Measurements from ENCODE around the gene KCTD15. TPM values are rescaled to one million over a fixed set of nuclear protein-coding genes. Genes with fewer than 3 reads are reported as not detected.

Gene KCTD15
- total RNA-seq, 2 experiments from 2014 or later: 21.3 to 29.2 TPM

DNA sequence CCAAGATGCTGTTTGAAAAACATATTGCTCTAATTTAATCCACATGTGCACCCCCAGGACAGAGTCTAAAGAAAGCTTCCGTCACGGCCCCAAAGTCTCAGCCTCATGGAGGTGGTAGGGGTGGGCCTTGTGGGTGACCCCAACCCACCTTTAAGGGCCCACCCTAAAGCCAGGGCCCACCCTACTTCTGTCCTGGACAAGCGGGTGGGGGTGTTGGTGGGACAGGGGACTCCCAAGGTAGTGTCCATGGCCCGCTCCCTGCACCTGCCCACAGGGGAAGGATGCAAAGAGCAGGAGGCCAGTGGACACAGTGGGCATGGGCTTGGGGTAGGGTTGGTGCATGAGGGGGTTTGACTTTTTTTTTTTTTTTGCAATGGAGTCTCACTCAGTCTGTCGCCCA is 66.8 kb downstream of the KCTD15 start:
- Histone ChIP-seq H3K9me2 (ENCODE audit: insufficient read depth, low read length) (no peaks in the 10 kb centered on the region), H3K4me3 (ENCODE audit: low read depth, low read length, poor library complexity, severe bottlenecking) (no peak overlapping the region), H4K20me1 (ENCODE audit: insufficient read depth, low read length) (no peaks in the 10 kb centered on the region), H2AFZ (ENCODE audit: low read length) (no peak overlapping the region), H3K27ac (ENCODE audit: low read depth, low read length, poor library complexity, severe bottlenecking) (no peak overlapping the region), H3K79me2 (ENCODE audit: insufficient read depth, low read depth, low read length) (no peaks in the 10 kb centered on the region), H3K4me1 (ENCODE audit: insufficient read depth, low read length, poor library complexity, severe bottlenecking) (no peaks in the 10 kb centered on the region), H3K36me3 (ENCODE audit: insufficient read depth, low read length) (no peaks in the 10 kb centered on the region), H3K4me2 (ENCODE audit: low read length) (no peak overlapping the region), H3K9me3 (ENCODE audit: low read length) (no peaks in the 10 kb centered on the region)
- CTCF ChIA-PET (ENCODE audit: unreplicated experiment): no interaction called here
- TF ChIP-seq, protein P1, sequence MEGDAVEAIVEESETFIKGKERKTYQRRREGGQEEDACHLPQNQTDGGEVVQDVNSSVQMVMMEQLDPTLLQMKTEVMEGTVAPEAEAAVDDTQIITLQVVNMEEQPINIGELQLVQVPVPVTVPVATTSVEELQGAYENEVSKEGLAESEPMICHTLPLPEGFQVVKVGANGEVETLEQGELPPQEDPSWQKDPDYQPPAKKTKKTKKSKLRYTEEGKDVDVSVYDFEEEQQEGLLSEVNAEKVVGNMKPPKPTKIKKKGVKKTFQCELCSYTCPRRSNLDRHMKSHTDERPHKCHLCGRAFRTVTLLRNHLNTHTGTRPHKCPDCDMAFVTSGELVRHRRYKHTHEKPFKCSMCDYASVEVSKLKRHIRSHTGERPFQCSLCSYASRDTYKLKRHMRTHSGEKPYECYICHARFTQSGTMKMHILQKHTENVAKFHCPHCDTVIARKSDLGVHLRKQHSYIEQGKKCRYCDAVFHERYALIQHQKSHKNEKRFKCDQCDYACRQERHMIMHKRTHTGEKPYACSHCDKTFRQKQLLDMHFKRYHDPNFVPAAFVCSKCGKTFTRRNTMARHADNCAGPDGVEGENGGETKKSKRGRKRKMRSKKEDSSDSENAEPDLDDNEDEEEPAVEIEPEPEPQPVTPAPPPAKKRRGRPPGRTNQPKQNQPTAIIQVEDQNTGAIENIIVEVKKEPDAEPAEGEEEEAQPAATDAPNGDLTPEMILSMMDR (conservative IDR thresholded peaks at IDR 0.05; ENCODE audit: low read length): no peak
- no peak for TF ChIP-seq EZH2phosphoT487 (IDR thresholded peaks at IDR 0.05; ENCODE audit: borderline replicate concordance, low read depth, low read length)
- no peak for DNase-seq (ENCODE audit: low spot score)
- no TSS peak for BruUV-seq (replicated peaks)
- intact Hi-C loops (cut with micrococcal nuclease; ENCODE audit: unreplicated experiment): no loop called here
- POLR2A ChIA-PET: interaction anchor here (1.0 kb wide), 1 partner anchor 9 kb away, joined by 3 read pairs; no protein-coding TSS in a partner anchor

DNA sequence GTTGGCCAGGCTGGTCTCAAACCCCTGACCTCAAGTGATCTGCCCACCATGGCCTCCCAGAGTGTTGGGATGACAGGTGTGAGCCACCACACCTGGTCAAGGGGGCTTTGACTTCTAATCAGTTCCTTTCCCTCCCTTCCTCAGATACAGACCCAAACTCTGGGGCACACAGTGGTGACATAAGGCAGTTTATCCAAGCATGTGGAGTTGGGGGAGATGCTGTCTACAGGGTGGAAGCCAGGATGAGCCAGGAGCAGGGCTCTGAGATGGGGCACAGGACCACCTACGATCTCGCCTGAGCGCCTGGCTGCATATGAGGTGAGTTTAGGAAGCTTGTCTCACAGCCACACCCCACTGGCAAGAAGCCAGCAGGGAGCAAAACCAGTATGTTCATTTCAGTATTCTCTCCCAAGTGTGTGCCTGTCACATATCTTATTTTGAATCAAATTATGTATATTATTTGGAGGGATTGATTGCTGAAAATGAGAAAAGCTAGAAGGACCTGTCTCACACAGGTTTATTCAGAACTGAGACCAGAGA is 67.7 kb downstream of the KCTD15 start:
- BruUV-seq (replicated peaks): no TSS peak
- Histone ChIP-seq H3K4me3 (ENCODE audit: low read depth, low read length, poor library complexity, severe bottlenecking) (no peak overlapping the region), H2AFZ (ENCODE audit: low read length) (no peak overlapping the region), H4K20me1 (ENCODE audit: insufficient read depth, low read length) (no peaks in the 10 kb centered on the region), H3K79me2 (ENCODE audit: insufficient read depth, low read depth, low read length) (no peaks in the 10 kb centered on the region), H3K9me2 (ENCODE audit: insufficient read depth, low read length) (no peaks in the 10 kb centered on the region), H3K36me3 (ENCODE audit: insufficient read depth, low read length) (no peaks in the 10 kb centered on the region), H3K9me3 (ENCODE audit: low read length) (no peaks in the 10 kb centered on the region), H3K4me1 (ENCODE audit: insufficient read depth, low read length, poor library complexity, severe bottlenecking) (no peaks in the 10 kb centered on the region), H3K27ac (ENCODE audit: low read depth, low read length, poor library complexity, severe bottlenecking) (no peak overlapping the region), H3K4me2 (ENCODE audit: low read length) (no peak overlapping the region)
- no peak for DNase-seq (ENCODE audit: low spot score)
- intact Hi-C loops (cut with micrococcal nuclease; ENCODE audit: unreplicated experiment): no loop called here
- ChIA-PET CTCF (ENCODE audit: unreplicated experiment) (no interaction called here), POLR2A (no interaction called here)
- TF ChIP-seq, protein P1 (conservative IDR thresholded peaks at IDR 0.05; ENCODE audit: low read length): no peak
- TF ChIP-seq EZH2phosphoT487 (IDR thresholded peaks at IDR 0.05; ENCODE audit: borderline replicate concordance, low read depth, low read length): no peak

DNA sequence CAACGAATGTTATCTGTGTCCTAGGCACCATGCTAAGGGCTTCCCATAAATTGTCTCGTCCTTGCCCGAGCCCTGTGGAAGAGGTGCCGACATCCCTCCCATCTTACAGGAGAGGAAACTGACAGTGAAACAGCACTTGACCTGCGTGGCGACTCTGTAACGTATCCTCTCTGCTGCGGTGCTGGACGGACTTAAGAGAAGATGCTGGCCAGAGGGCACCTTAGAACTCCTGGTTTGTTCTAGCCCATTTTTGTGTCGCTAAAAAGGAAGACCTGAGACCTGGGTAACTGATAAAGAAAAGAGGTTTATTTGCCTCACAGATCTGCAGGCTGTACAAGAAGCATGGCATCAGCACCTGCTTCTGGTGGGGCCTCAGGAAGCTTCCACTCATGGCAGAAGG is 68.6 kb downstream of the KCTD15 start:
- ChIA-PET POLR2A (no interaction called here), CTCF (ENCODE audit: unreplicated experiment) (no interaction called here)
- intact Hi-C loops (cut with micrococcal nuclease; ENCODE audit: unreplicated experiment): no loop called here
- Histone ChIP-seq H3K4me2 (ENCODE audit: low read length) (no peak overlapping the region), H3K79me2 (ENCODE audit: insufficient read depth, low read depth, low read length) (no peaks in the 10 kb centered on the region), H3K9me3 (ENCODE audit: low read length) (no peaks in the 10 kb centered on the region), H3K36me3 (ENCODE audit: insufficient read depth, low read length) (no peaks in the 10 kb centered on the region), H3K27ac (ENCODE audit: low read depth, low read length, poor library complexity, severe bottlenecking) (no peak overlapping the region), H3K4me3 (ENCODE audit: low read depth, low read length, poor library complexity, severe bottlenecking) (no peak overlapping the region), H2AFZ (ENCODE audit: low read length) (no peak overlapping the region), H4K20me1 (ENCODE audit: insufficient read depth, low read length) (no peaks in the 10 kb centered on the region), H3K9me2 (ENCODE audit: insufficient read depth, low read length) (no peaks in the 10 kb centered on the region), H3K4me1 (ENCODE audit: insufficient read depth, low read length, poor library complexity, severe bottlenecking) (no peaks in the 10 kb centered on the region)
- DNase-seq (ENCODE audit: low spot score): no peak
- TF ChIP-seq EZH2phosphoT487 (IDR thresholded peaks at IDR 0.05; ENCODE audit: borderline replicate concordance, low read depth, low read length): no peak
- TF ChIP-seq, protein P1 (conservative IDR thresholded peaks at IDR 0.05; ENCODE audit: low read length): no peak
- BruUV-seq (replicated peaks): no TSS peak

Other genes starting within 250 kb of the KCTD15 start
- not detected in 2 replicates for gene CHST8, start 174.9 kb upstream of the KCTD15 start, total RNA-seq (2014; rRNA removed; shearing (Covaris generic))
- gene CHST8, start 174.9 kb upstream of the KCTD15 start, total RNA-seq (2022): not detected in 2 replicates